Stromal cell of bone marrow (primary cell): ENCODE measurements around the gene SPRED1.

Experiments
- DNase-seq: peaks from one replicate; pipeline ENCODE4 v3.0.0-alpha.2; 2012; ENCODE audit warnings: low read depth

Gene SPRED1

DNA sequence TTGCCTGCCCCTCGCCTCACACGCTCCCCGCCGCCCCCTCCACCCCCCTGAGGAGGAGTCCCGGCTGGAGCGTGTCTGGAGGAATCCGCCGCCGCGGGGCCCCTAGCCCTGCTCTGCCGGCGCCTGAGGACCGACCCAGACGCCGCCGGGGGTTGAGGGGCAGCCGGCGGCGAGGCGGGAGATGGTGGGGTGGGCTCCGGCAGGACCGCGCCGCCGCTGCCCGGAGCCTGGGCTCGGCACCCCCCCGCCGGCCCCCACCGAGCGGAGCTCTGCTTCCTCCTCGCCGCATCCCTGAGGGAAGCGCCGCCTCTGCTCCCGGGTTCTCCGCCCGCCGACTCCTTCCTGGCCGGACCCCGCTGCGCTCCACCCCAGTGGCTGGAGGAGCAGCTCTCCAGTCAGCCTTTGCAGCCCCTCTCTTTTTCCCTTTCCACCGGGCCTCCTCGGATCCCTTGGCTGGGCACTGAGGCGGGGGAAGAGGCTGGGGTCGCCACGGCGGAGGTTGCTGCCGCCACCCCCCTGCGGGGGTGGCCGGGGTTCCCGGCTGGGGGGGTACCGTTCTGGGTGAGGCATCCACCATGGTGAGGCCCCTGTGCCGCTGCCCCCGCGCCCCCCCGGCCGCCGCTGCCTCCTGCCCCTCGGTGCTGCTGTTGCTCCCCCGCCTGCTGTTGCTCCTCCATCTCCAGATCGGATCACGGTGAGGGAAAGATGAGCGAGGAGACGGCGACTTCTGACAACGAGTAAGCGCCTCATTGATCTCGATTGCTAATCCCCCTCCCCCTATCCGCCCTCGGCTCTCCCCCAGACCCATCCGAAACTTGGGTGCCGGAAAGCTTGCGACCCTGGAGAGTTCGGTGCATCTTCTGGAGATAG, at the start of gene SPRED1:
Gene SPRED1 (plus strand): TSS at position 356 of the 870 bp plus-strand sequence. CDS start 350 bp downstream, at position 706.
- peak; percentile 39 for DNase-seq

- no peak for DNase-seq
These were observed 46.9 kb upstream of the SPRED1 start for GRCh38 chr15:38205526-38206272.

DNA sequence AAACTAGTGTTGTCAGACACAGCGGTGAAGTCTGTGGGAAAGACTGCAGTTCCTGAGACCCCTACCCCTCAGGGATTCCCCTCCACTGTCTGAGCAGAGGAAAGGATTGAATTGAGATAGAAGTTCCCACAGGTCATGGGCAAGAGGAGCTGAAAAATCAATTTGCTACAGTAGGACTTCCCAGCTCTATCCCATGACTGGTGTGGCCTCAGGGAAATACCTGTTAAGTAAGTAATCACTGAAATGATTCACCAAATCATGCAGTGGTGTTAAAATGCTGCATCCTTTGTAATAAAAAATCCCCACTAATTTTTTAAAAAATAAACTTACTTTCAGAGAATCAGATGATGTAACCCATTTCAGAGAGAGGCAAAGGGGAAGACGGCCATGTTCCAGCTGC, 45.0 kb upstream of the SPRED1 start:
- DNase-seq: no peak

DNA sequence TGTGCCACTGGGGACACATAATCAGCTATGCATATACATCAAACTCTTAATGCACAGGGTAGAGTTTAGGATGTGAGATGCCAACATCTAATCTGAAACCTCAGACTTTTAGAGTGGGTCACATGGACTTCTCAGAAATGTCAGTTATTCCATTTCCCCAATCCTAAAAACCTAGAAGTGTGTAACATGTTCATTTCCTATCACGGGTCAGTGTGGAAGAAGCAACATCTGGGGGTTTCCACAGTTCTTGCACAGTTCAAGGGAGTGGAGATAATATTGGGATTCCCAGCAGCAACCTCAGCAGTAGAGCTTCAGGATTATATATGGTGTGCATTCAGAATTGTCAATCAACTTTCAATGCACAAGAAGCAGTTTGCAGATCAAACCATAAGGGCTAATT, 44.4 kb upstream of the SPRED1 start:
- no peak for DNase-seq

DNA sequence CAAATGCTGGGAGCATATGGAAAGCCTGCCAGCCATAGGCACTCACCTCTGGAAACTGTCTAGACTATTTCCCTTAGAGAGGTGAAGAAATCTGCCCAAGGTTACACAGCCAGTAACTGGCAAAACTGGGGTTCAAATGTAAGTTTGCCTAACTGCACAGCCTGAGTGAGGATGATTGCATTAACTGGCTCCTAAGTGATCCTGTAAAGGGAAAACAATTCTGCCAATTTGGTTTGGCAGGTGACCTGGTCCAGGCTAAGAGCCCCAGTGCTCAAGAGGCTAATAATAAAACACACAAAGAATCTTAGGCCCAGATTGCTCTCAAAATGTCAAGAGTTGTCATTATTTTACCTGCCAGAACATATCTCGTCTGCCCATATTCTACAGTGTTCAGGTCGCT, 43.9 kb upstream of the SPRED1 start:
- no peak for DNase-seq

GRCh38 chr15:38211249-38211648, 41.4 kb upstream of the SPRED1 start:
- DNase-seq: no peak

GRCh38 chr15:38211811-38212210, 40.8 kb upstream of the SPRED1 start:
- no peak for DNase-seq

DNA sequence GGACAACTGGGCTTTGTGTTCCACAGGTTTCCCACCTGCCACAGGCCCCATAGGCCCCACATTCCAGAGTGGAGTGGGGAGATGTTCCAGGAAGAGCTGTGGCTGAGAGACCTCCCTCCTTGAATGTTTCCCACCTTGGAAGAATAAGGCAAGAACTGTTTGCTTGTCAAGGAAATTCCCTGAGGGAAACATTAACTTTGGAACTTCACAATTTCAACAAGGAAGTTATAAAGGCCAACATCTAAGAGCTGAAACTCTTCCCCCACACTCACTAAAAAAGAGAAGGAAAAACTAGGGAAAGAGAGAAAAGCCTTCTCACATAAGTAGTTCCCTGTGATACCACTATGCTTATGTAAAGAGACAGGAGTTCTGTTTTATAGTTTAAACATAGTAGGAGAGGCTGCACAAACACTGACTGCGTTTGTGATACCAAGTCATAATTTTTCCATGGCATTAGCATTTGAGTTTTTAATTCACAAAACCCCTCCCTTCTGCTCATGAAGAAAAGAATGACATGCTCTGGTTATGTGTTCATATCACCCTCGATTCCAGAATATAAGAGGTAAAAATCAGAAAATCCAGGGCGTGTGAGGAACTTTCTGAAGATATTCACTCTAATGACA, 39.8 kb upstream of the SPRED1 start:
- DNase-seq: no peak

DNA sequence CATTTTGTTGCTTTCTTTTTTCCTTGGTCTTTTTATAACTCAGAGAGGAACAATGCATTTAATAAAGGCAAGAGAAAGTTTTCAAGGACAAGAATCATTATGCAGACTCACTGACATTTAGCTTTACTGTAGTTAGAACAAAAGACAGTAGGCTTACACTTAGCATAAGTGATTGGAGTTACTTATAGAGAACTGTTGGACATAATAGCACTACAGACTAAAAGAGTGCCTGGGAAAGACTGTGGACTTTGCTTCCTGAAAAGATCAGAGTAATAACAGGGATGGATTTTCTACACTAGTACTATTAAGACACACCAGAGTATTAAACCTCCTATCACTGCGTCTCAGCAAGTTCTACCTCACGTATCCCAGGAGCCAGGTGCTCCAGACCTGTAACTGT, 39.3 kb upstream of the SPRED1 start:
- no peak for DNase-seq

DNA sequence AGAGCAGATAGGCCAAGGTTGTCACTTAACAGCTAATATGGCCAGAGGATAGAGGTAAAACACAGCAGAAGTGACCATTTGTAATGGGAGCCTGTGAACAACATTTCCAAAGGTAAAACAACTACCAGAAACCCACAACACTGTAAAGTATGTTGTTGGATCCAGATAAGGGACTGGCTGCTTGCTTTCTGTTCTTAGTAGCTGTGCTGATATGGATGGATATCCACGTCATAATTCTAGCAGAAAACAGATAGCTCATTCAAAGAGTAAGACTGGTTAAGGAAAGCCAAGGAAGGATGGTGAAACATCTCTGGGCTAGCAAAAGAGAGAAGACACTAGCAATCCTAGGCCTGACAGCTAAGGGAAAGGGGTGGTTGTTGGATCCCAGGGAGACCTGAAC, 36.9 kb upstream of the SPRED1 start:
- no peak for DNase-seq

GRCh38 chr15:38216763-38217162, 35.9 kb upstream of the SPRED1 start:
- no peak for DNase-seq

GRCh38 chr15:38217191-38217595, 35.4 kb upstream of the SPRED1 start:
- peak; percentile 33 for DNase-seq

- peak; percentile 28 for DNase-seq
These were observed 34.6 kb upstream of the SPRED1 start for GRCh38 chr15:38217788-38218609.

DNA sequence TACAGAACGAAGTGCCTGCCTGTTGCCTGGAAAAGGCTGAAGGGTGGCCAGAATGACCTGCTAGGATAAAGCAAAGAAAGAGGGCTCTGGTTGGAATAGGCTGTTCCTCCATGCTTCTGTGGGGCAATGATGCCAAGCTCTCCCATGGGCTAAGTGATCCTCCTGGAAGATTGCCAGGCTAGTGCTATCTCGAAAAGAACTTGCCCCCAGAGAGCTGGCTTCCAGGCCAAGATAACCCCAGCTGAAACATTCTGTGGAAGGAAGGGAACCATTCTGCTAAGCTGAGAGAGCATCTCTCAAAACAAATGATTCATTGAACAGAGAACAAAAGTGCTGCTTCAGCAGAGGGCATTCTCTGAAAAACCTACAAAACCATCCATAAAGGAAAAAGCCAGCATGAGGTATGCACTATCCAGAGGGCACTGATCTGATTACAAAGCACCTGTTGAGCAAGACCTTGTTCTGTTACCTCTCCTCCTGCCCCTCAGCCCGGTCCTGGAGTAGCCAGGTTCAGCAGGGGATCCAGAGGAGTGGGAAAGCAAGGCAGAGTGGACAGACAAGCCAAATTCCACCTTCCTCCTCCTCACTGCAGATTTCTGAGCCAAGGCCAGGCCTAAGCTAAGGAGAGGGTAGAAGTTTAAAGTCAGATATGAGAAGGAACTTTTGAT, 31.9 kb upstream of the SPRED1 start:
- DNase-seq: no peak

DNA sequence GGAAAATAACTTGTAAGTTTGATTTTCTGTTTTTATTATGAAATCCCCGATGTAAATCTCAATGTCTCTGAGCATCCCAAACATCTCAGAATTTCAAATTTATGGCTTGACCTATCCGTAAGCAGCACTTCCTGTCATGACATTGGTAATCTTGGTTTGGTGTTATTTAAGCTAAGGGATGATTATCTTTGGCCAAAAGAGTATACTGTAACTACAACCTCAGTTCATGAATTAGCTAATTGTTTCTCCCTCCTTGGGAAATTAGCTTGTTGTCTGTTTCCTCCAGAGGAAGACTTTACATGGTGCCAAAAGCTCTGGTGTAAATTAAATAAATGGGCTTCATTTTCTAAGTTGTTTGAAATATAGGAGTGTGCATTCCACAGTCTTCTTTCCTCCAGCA, 28.1 kb upstream of the SPRED1 start:
- no peak for DNase-seq

DNA sequence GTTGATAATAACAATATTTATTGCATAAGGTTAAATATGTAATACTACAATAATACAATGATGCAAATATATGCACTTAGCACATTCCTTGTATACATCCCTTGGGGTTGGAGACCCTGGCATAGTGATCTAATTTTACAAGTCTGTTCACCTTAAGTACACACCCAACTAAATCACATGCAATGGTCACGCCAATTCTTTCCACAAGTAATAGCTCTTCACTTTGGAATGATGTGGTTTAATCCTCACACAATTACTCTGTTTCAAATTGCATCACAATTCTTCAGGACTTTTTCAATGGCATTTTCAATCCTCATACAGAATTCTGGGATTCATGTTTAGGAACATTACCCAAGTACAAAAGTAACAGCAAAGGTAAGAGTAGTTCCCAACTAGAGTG, 27.3 kb upstream of the SPRED1 start:
- DNase-seq: no peak

DNA sequence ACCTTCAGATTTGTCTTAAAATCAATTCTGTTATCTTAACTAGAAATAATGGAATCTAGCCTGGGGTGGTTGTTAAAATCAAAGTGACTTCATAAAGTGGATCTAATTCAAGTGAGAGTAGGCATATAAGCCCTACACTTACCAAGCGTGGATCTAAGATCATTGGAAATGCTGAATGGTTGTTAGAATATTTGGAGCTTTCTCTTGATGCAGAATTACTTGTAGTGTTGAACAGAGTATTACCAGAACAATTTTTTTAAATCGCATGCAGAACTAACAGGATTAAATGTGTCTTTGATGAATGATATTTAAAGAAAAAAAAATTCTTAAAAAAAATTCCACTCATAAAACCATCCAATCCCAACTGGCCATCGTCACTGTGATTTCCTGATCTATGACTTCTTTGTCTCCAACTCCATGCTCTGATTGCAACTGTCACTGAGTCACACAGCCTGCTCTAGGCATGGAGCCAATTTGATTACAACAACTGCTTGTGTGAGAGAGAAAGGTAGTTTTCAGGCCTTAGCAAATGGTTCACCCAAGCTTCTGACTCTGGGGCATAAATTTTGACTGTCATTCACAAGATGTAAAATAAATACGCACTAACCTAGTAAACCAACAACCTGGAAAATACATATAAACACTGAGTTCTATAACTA, 25.9 kb upstream of the SPRED1 start:
- peak; percentile 61 for DNase-seq

DNA sequence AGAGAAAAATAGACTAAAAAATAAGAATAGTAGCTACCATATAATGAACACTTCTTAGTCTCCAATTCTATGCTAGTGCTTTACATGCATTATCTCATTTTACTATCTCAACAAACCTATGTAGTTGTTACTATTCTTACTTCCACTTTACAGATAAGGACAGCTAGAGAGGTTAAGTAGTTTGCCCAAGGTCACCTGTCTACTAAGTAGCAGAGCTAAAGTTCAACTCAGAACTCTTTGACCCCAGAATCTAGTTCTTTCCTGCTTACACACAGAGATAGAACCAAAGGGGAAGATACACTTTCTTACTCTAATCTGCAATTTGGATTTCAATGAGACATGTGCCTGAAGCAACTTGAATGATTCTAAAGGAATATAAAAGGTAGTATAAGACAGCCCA, 24.7 kb upstream of the SPRED1 start:
- DNase-seq: no peak

DNA sequence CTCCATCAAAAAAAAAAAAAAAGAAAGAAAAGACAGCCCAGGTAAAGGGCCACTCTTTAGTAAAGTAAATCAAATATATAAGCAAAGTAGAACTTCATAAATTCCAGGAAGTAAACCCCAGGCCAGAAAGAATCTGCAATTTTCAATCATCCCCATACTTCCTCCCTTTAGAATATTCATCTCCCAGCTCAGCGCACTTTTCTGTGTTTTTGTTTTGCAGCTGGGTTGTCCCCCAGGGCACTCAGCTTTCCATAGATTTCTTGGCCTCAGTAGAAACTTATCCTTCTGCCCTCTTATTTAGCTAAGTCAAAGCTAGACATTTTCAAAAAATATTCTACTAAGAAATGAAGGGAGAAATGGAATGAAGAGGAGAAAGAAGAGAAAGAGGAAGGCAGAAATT, 24.0 kb upstream of the SPRED1 start:
- DNase-seq: no peak

GRCh38 chr15:38229705-38230310, 22.8 kb upstream of the SPRED1 start:
- DNase-seq: no peak
